ENCODE results near the gene SASH3. TPM values are rescaled to one million over a fixed set of nuclear protein-coding genes. Genes with fewer than 3 reads are reported as not detected.

The SASH3 gene
- total and polyA plus RNA-seq, 8 donors, result 0.58 to 12.1 (median 3.5) TPM; not detected in 1

DNA sequence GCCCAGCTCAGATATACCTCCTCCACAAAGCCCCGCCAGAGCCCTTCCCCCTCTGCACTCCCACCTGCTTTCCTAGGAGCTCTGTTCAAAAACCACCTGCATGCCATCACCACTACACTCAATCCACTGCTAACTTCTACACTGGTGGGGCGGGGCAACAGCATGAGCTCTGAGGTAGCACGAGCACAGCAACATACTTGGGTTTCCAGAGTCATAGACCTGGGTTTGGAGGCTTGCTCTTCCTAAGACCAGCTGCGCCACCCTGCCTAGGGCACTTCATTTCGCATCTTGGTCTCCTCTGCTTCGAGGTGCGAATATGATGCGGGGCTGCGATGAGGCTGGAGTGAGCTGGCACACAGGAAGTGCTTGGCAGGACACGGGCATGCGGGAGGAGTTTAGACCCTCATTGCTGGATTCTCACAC is 3.6 kb downstream of the SASH3 start:
- WGBS, 5 donors, result 64 to 84% (median 82%) methylated on average over 8 to 11 of the region's 11 CpGs
- peaks cover 0 to 4% (median 0%) of the 10 kb centered on the region in 3 donors for H3K27me3 ChIP-seq
- peak overlapping the region in 2 of 4 donors; percentile 21 to 24 for H3K4me3 ChIP-seq
- intact Hi-C loops (cut with DNase I; ENCODE audit: low total_unique reads), result no loop called here
- no peak for DNase-seq
- no peaks in the 10 kb centered on the region for H3K36me3 ChIP-seq
- peak overlapping the region in 1 of 5 donors; percentile 20 for H3K27ac ChIP-seq
- TF ChIP-seq, protein P1, sequence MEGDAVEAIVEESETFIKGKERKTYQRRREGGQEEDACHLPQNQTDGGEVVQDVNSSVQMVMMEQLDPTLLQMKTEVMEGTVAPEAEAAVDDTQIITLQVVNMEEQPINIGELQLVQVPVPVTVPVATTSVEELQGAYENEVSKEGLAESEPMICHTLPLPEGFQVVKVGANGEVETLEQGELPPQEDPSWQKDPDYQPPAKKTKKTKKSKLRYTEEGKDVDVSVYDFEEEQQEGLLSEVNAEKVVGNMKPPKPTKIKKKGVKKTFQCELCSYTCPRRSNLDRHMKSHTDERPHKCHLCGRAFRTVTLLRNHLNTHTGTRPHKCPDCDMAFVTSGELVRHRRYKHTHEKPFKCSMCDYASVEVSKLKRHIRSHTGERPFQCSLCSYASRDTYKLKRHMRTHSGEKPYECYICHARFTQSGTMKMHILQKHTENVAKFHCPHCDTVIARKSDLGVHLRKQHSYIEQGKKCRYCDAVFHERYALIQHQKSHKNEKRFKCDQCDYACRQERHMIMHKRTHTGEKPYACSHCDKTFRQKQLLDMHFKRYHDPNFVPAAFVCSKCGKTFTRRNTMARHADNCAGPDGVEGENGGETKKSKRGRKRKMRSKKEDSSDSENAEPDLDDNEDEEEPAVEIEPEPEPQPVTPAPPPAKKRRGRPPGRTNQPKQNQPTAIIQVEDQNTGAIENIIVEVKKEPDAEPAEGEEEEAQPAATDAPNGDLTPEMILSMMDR (IDR thresholded peaks at IDR 0.05), result no peak
- no peak for TF ChIP-seq EP300 (IDR thresholded peaks at IDR 0.05)
- no peak for TF ChIP-seq POLR2A (IDR thresholded peaks at IDR 0.05)
- no peak for TF ChIP-seq POLR2AphosphoS5 (IDR thresholded peaks at IDR 0.05)
- peaks cover 0 to 6% (median 0%) of the 10 kb centered on the region in 4 donors for H3K4me1 ChIP-seq
- H3K9me3 ChIP-seq, result no peaks in the 10 kb centered on the region

DNA sequence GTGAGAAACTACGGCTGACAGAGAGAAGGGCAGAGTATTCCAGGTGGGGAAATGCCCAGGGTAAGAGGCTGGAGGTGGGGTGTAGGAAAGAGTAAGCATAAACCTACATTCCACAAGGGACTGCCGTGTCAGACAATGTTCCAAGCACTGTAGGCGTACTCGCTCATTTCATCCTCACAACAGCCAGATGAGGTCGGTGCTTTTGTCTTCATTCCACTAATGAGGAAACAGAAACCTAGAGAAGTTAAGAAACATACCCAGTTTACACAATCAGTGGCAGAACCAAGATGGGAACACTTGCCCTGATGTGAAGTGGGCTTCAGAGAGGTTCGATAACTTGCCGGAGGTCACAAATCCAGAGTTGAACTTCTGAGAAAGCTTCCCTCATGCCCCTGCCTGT is 4.6 kb downstream of the SASH3 start:
- peaks cover 0 to 4% (median 0%) of the 10 kb centered on the region in 3 donors for H3K27me3 ChIP-seq
- peaks cover 0 to 6% (median 0%) of the 10 kb centered on the region in 4 donors for H3K4me1 ChIP-seq
- no peaks in the 10 kb centered on the region for H3K36me3 ChIP-seq
- TF ChIP-seq, protein P1 (IDR thresholded peaks at IDR 0.05), result no peak
- TF ChIP-seq POLR2AphosphoS5 (IDR thresholded peaks at IDR 0.05) (no peak), EP300 (IDR thresholded peaks at IDR 0.05) (no peak), POLR2A (IDR thresholded peaks at IDR 0.05) (no peak)
- peak overlapping the region in 1 of 4 donors; percentile 4 for H3K4me3 ChIP-seq
- no peak for DNase-seq
- WGBS, 5 donors, result 68 to 80% (median 77%) methylated on average over 7 of the region's 7 CpGs
- H3K9me3 ChIP-seq, result no peaks in the 10 kb centered on the region
- H3K27ac ChIP-seq, result peak overlapping the region in 1 of 5 donors; percentile 20
- intact Hi-C loops (cut with DNase I; ENCODE audit: low total_unique reads), result no loop called here

DNA sequence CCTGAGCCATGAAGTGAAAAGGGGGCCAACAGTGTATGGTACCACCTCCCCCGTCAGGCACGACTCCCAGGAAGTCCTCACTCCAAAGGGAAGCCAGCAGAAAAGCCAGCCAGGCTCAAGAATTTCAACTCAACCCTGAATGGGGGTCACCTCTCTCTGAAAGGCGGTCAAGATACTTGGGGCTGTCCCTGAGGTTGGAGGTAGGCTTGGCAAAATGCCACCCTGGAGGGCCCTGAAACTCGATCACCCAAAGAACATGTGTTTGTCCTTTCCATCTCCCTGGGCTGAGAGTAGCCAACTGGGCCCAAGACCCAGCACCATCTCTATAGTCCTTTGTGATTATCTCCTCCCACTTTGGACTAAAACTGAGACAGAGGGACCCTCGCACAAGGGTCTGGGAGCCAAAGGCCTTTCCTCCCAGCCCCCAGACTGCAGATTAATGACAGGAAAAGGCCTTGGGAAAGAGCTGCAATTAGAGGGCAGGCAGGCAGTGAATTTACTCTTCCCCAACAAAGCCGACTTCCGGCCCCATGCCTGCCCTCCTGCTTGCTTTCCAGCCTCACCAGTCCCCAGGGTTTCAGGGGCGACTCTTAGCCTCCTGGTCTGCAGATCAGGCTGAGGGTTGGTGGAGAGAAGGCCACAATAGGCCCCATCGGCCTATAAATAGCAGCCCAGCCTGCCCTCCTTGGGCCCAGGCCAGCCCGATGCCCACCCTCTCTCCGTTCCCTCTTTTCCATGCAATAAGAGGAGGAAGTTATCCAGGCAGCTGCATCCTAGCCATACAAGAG is 5.6 kb downstream of the SASH3 start:
- Histone ChIP-seq H3K4me1 (peaks cover 0 to 6% (median 0%) of the 10 kb centered on the region in 4 donors), H3K27ac (peak overlapping the region in 2 of 5 donors; percentile 4 to 12), H3K9me3 (no peaks in the 10 kb centered on the region), H3K36me3 (no peaks in the 10 kb centered on the region), H3K4me3 (peak overlapping the region in 1 of 4 donors; percentile 3), H3K27me3 (peaks cover 0 to 4% (median 0%) of the 10 kb centered on the region in 3 donors)
- TF ChIP-seq EP300 (IDR thresholded peaks at IDR 0.05), result no peak
- intact Hi-C loops (cut with DNase I; ENCODE audit: low total_unique reads), result no loop called here
- DNase-seq, result no peak
- WGBS, 5 donors, result 57 to 81% (median 70%) methylated on average over 9 to 11 of the region's 11 CpGs

DNA sequence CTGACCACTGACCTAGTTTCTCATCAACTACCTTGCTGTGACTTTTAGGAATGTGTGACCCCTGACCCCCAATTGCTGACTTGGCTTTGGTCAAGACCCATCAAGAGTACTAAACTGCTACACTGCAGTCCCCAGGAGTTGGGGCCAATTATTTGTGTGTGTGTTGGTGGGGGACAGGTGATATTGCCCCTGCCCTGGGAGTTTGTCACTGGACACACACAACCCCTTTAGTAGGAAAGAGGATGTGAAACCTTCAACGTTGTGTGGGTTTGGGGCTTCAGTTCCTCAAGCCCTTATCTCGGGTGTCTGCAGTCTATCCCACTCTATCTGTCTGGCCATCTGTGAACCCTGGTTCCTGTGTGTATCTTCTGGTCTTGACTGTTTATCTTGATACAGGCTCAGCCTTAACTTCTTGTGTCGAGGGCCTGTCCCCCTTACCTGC is 6.5 kb downstream of the SASH3 start:
- DNase-seq, result no peak
- peaks cover 0 to 4% (median 0%) of the 10 kb centered on the region in 3 donors for H3K27me3 ChIP-seq
- peak overlapping the region in 1 of 5 donors; percentile 4 for H3K27ac ChIP-seq
- TF ChIP-seq POLR2A (IDR thresholded peaks at IDR 0.05), result no peak
- TF ChIP-seq EP300 (IDR thresholded peaks at IDR 0.05), result no peak
- TF ChIP-seq, protein P1 (IDR thresholded peaks at IDR 0.05), result no peak
- H3K9me3 ChIP-seq, result no peaks in the 10 kb centered on the region
- intact Hi-C loops (cut with DNase I; ENCODE audit: low total_unique reads), result no loop called here
- 32 to 63% (median 43%) methylated on average over 1 to 3 of the region's 3 CpGs for whole genome bisulfite sequencing, 5 donors
- no peak overlapping the region for H3K4me3 ChIP-seq
- no peaks in the 10 kb centered on the region for H3K36me3 ChIP-seq
- H3K4me1 ChIP-seq, result peaks cover 0 to 6% (median 0%) of the 10 kb centered on the region in 4 donors

All from stomach (tissue), 9 donors.